ENCODE measurements around the gene PAOX. TPM values are rescaled to one million over a fixed set of nuclear protein-coding genes. Genes with fewer than 3 reads are reported as not detected.

The PAOX gene
- total and polyA plus RNA-seq, 2 of the 4 experiments (the other 2 are of a cell fraction), result 3.8 to 4.5 TPM

DNA sequence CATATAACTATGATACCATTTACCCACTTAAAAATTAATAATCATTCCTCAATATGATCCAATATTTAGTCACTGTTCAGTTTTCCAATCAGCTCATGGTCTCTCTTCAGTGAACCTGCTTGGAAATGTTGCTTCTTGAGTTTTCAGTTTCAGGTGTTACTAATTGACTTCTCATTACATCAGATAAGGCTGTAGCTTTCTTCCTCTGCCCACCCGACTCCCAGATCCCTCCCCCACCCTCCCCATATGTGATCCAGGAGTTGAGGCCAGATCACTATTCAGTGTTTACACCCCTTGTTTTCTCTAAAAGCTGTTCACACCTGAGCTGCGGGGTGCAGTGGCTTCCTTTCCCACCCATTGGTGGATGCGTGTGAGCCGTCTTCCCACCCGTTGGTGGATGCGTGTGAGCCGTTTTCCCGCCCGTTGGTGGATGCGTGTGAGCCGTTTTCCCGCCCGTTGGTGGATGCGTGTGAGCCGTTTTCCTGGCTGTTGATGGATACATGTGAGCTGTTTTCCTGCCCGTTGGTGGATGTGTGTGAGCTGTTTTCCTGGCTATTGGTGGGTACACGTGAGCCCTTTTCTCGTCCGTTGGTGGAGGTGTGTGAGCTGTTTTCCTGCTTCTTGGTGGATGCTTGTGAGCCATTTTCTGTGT is 11.7 kb downstream of the PAOX start:
- Histone ChIP-seq H3K27me3 (ENCODE audit: control insufficient read depth, insufficient read depth, low read length) (no peaks in the 10 kb centered on the region), H4K8ac (ENCODE audit: low read depth in 2 of 2, low read length in 2 of 2) (no peak overlapping the region), H4K91ac (ENCODE audit: insufficient read depth, low read depth, low read length) (no peak overlapping the region), H3K23ac (ENCODE audit: low read depth, low read length) (no peak overlapping the region), H2AFZ (replicated peaks; ENCODE audit: low read length, poor library complexity) (no peak overlapping the region), H2BK120ac (ENCODE audit: low read depth, low read length) (no peak overlapping the region), H3K9me3 (ENCODE audit: control insufficient read depth, insufficient read depth, low read length) (no peaks in the 10 kb centered on the region), H2BK15ac (ENCODE audit: low read depth, low read length) (no peak overlapping the region), H3K4me2 (ENCODE audit: low read depth, low read length) (no peak overlapping the region), H2AK5ac (ENCODE audit: low read depth, low read length) (no peak overlapping the region), H3K9me1 (ENCODE audit: insufficient read depth, low read length) (peaks cover 5% of the 10 kb centered on the region; the same call in 1 of the 2 replicates), H3K79me1 (ENCODE audit: low read depth in 1 of 2, low read length in 2 of 2) (peaks cover 13 to 14% of the 10 kb centered on the region in 2 experiments), H3K9ac (ENCODE audit: low read depth, low read length) (no peak overlapping the region), H3K27ac (ENCODE audit: insufficient read depth, low read length) (no peak overlapping the region), H2BK5ac (ENCODE audit: low read depth, low read length, poor library complexity, severe bottlenecking) (no peak overlapping the region), H4K20me1 (ENCODE audit: insufficient read depth, low read length) (no peaks in the 10 kb centered on the region), H3K4me3 (ENCODE audit: insufficient read depth, low read depth, low read length) (no peak overlapping the region), H3K4ac (ENCODE audit: low read depth, low read length) (no peak overlapping the region), H3K4me1 (ENCODE audit: control insufficient read depth, insufficient read depth, low read length) (peaks cover 4% of the 10 kb centered on the region; the same call in 1 of the 2 replicates), H3K18ac (ENCODE audit: low read depth, low read length) (no peak overlapping the region), H3K56ac (ENCODE audit: extremely low read depth, insufficient read depth, low read length) (no peak overlapping the region), H3K14ac (replicated peaks; ENCODE audit: low read depth, low read length) (no peak overlapping the region), H2AK9ac (replicated peaks; ENCODE audit: low read depth, low read length, poor library complexity) (no peak overlapping the region), H4K5ac (ENCODE audit: low read depth, low read length) (no peak overlapping the region), H2BK20ac (ENCODE audit: low read depth, low read length) (no peak overlapping the region), H3K36me3 (ENCODE audit: control insufficient read depth, insufficient read depth, low read length) (peaks cover 10% of the 10 kb centered on the region; the same call in 1 of the 2 replicates)
- ATAC-seq (ENCODE audit: low read depth), result no peak
- dilution Hi-C loops (cut with HindIII; ENCODE audit: low sequenced_read_pairs, unreplicated experiment) (no loop called here), intact Hi-C loops (cut with micrococcal nuclease) (no loop called here), in situ Hi-C loops (cut with MboI; ENCODE audit: low sequenced_read_pairs) (no loop called here)
- no peak for DNase-seq
- TF ChIP-seq ELK1 (IDR thresholded peaks at IDR 0.05; ENCODE audit: borderline replicate concordance, low read depth, low read length), result no peak
- TF ChIP-seq SMC3 (IDR thresholded peaks at IDR 0.05; ENCODE audit: low read depth, low read length), result no peak
- no peak for TF ChIP-seq CTCF (conservative IDR thresholded peaks at IDR 0.05; ENCODE audit: low read depth, low read length)
- TF ChIP-seq BHLHE40 (IDR thresholded peaks at IDR 0.05; ENCODE audit: low read depth, low read length), result no peak
- no peak for TF ChIP-seq USF2 (IDR thresholded peaks at IDR 0.05; ENCODE audit: low read depth, low read length)
- TF ChIP-seq POLR2A (IDR thresholded peaks at IDR 0.05; ENCODE audit: low read depth, low read length), result no peak
- POLR2A ChIA-PET (ENCODE audit: unreplicated experiment), result no interaction called here
- BruUV-seq (replicated peaks), result no TSS peak
- no CpG with 5 or more reads among the region's 19 CpGs for WGBS, 2 experiments (ENCODE audit: extremely low coverage in 2 of 2, insufficient read length in 1 of 2)
- CTCF ChIA-PET, result no interaction called here
